ENCODE data around the gene MEA1. TPM values are rescaled to one million over a fixed set of nuclear protein-coding genes. Genes with fewer than 3 reads are reported as not detected.

Gene MEA1
- total and polyA plus RNA-seq, 2 of the 4 experiments (the other 2 are of a cell fraction) = 116 to 126 TPM

- Histone ChIP-seq H4K91ac (ENCODE audit: insufficient read depth, low read depth, low read length) (no peak overlapping the region), H3K4me2 (ENCODE audit: low read depth, low read length) (no peak overlapping the region), H3K56ac (ENCODE audit: extremely low read depth, insufficient read depth, low read length) (no peak overlapping the region), H2AK9ac (replicated peaks; ENCODE audit: low read depth, low read length, poor library complexity) (no peak overlapping the region), H3K18ac (ENCODE audit: low read depth, low read length) (no peak overlapping the region), H3K36me3 (ENCODE audit: control insufficient read depth, insufficient read depth, low read length) (peaks cover 15% of the 10 kb centered on the region), H3K9me1 (ENCODE audit: insufficient read depth, low read length) (peaks cover 29% of the 10 kb centered on the region), H3K9me3 (ENCODE audit: control insufficient read depth, insufficient read depth, low read length) (no peaks in the 10 kb centered on the region), H3K79me1 (ENCODE audit: low read depth in 1 of 2, low read length in 2 of 2) (peaks cover 13 to 57% of the 10 kb centered on the region in 2 experiments), H2BK5ac (ENCODE audit: low read depth, low read length, poor library complexity, severe bottlenecking) (no peak overlapping the region), H2AFZ (replicated peaks; ENCODE audit: low read length, poor library complexity) (no peak overlapping the region), H3K23ac (ENCODE audit: low read depth, low read length) (no peak overlapping the region), H3K4me3 (ENCODE audit: insufficient read depth, low read depth, low read length) (no peak overlapping the region), H2AK5ac (ENCODE audit: low read depth, low read length) (no peak overlapping the region), H3K9ac (ENCODE audit: low read depth, low read length) (no peak overlapping the region), H4K5ac (ENCODE audit: low read depth, low read length) (no peak overlapping the region), H4K8ac (ENCODE audit: low read depth in 2 of 2, low read length in 2 of 2) (no peak overlapping the region), H3K27ac (ENCODE audit: insufficient read depth, low read length) (no peak overlapping the region), H4K20me1 (ENCODE audit: insufficient read depth, low read length) (peaks cover 14% of the 10 kb centered on the region; the same call in 1 of the 2 replicates), H3K4me1 (ENCODE audit: control insufficient read depth, insufficient read depth, low read length) (peaks cover 10% of the 10 kb centered on the region), H3K4ac (ENCODE audit: low read depth, low read length) (no peak overlapping the region), H3K14ac (replicated peaks; ENCODE audit: low read depth, low read length) (no peak overlapping the region), H2BK20ac (ENCODE audit: low read depth, low read length) (no peak overlapping the region), H3K27me3 (ENCODE audit: control insufficient read depth, insufficient read depth, low read length) (no peaks in the 10 kb centered on the region), H2BK120ac (ENCODE audit: low read depth, low read length) (no peak overlapping the region), H2BK15ac (ENCODE audit: low read depth, low read length) (no peak overlapping the region)
- TF ChIP-seq MAFK (IDR thresholded peaks at IDR 0.05; ENCODE audit: low read depth, low read length) = no peak
- TF ChIP-seq USF2 (IDR thresholded peaks at IDR 0.05; ENCODE audit: low read depth, low read length) = no peak
- no peak for TF ChIP-seq ELK1 (IDR thresholded peaks at IDR 0.05; ENCODE audit: borderline replicate concordance, low read depth, low read length)
- no peak for TF ChIP-seq CTCF (conservative IDR thresholded peaks at IDR 0.05; ENCODE audit: low read depth, low read length)
- TF ChIP-seq MXI1 (IDR thresholded peaks at IDR 0.05; ENCODE audit: borderline replicate concordance, low read depth, low read length) = no peak
- TF ChIP-seq RFX5 (IDR thresholded peaks at IDR 0.05; ENCODE audit: low read depth, low read length) = no peak
- no peak for TF ChIP-seq BHLHE40 (IDR thresholded peaks at IDR 0.05; ENCODE audit: low read depth, low read length)
- TF ChIP-seq MAZ (IDR thresholded peaks at IDR 0.05; ENCODE audit: borderline replicate concordance, low read depth, low read length) = no peak
- no peak for TF ChIP-seq RCOR1 (IDR thresholded peaks at IDR 0.05; ENCODE audit: insufficient replicate concordance, low read length)
- TF ChIP-seq NFE2L2 (IDR thresholded peaks at IDR 0.05; ENCODE audit: low read depth, low read length) = no peak
- TF ChIP-seq RAD21 (IDR thresholded peaks at IDR 0.05; ENCODE audit: low read length) = no peak
- no peak for TF ChIP-seq CEBPB (IDR thresholded peaks at IDR 0.05; ENCODE audit: low read depth, low read length)
- TF ChIP-seq FOS (IDR thresholded peaks at IDR 0.05; ENCODE audit: low read depth, low read length) = no peak
- TF ChIP-seq POLR2A (IDR thresholded peaks at IDR 0.05; ENCODE audit: low read depth, low read length) = no peak
- no peak for TF ChIP-seq CHD1 (IDR thresholded peaks at IDR 0.05; ENCODE audit: low read depth, low read length)
- TF ChIP-seq SMC3 (IDR thresholded peaks at IDR 0.05; ENCODE audit: low read depth, low read length) = no peak
- no peak for ATAC-seq (ENCODE audit: low read depth)
- in situ Hi-C loops (cut with MboI; ENCODE audit: low sequenced_read_pairs) = no loop called here
- DNase-seq = no peak
- ChIA-PET CTCF (no interaction called here), POLR2A (ENCODE audit: unreplicated experiment) (no interaction called here)
- no TSS peak for BruUV-seq (replicated peaks)
- no CpG with 5 or more reads among the region's 3 CpGs for WGBS, 2 experiments (ENCODE audit: extremely low coverage in 2 of 2, insufficient read length in 1 of 2)
- intact Hi-C loops (cut with micrococcal nuclease) = no loop called here
- dilution Hi-C loops (cut with HindIII; ENCODE audit: low sequenced_read_pairs, unreplicated experiment) = no loop called here
These were observed 39.8 kb downstream of the MEA1 start for GRCh38 chr6:42973926-42974325.

Data from IMR-90 (cell line).